ENCODE measurements around the gene CORO6. TPM values are rescaled to one million over a fixed set of nuclear protein-coding genes. Genes with fewer than 3 reads are reported as not detected.

Gene CORO6
- polyA plus RNA-seq, 1 donor, result 99.3 TPM

DNA sequence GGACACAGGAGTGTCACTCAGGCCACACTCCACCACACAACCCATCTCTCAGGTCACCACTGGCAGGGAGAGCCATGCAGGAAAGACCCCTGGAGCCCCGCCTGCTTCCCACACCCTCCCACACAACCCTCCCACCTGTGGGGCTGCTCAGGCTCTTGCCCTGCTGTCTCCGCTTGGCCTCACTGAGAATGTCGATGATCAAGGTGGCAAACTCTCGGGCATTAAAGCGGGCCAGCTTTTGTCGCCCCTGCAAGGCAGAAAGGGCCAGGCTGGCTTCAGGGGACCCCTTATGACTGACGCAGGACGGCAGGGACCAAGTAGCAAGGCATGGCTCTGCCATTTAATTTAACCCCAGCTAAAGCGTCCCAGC is 45.7 kb downstream of the CORO6 start:
- DNase-seq, result no peak

GRCh38 chr17:29576214-29577000 is 46.3 kb downstream of the CORO6 start:
- no peak for DNase-seq

- no peak for DNase-seq
These were observed 47.0 kb downstream of the CORO6 start for GRCh38 chr17:29575511-29576213.

DNA sequence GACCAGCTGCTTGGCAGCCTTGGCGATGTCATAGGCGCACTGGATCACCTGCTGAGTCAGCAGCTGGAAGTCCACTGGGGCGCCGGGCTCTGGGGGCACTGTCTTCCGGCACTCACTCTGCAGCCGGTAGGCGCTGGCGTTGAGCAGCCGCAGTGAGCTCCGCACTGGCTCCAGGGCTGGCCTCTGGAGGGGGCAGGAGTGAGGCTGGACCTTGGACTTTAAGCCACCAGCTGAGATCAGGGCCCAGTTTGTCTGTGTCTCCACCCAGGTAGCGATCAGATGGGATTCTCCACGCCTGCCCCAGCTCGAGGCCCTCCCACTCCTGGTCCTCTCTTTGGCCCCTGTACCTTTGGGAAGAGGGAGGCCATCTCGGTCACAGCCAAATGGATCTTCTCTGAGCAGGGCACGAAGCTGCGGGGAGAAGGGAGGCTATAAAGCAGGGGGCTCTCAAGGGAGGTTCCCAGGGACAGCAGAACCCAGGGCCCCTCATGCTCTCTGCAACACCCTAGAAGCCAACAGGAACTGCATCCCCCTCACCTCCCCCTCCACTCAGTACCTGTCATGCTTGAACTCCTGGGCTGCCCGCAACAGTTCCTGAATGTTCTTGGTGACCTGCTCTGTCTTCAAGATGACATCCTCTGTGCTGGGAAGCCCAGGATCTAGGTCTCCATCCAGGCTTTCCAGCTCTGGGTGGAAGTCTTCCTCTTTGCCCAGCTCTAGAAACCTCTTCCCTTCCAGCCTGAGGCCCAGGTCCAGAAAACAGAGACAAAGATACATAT is 47.8 kb downstream of the CORO6 start:
- DNase-seq, result no peak

DNA sequence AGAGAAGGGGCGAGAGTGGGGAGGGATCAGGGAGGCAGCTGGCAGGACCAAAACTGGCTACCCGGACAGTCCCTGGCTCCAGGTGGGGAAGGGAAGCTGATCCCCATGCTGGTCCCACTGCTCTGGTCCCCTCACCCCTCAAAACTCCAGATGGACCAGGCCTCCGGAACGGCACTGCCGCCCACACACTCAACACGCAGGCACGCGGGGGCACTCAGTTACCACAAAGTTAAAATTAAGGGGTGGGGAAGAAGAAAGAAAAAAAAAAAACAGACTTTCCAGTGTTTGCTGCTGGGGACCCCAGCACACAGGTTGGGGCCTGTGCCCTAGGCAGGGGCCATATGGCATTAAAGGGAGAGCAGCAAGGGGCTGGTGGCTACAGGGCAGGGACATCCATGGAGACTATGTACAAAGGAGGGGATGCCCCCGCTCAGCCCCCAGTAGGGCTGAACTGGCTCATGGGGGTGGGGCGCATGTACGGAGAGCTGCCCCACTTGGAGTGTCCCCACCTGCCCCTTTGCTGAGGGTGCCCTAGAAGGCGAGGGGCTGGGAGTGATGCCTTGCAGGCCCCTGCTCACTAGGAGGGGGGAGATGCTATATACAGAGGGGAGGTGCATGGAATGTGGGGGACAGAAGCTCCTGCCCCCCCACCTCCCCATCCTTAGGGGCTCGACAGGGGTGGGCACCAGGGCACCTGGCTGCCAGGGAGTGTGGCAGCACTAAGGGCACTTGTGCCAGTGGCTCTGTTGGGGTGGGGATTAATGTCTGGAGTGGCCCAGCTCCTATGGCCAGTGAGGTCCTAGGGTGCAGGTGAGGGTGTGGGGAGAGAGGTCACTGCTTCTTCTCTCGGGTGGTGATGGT is 48.6 kb downstream of the CORO6 start:
- DNase-seq, result no peak

DNA sequence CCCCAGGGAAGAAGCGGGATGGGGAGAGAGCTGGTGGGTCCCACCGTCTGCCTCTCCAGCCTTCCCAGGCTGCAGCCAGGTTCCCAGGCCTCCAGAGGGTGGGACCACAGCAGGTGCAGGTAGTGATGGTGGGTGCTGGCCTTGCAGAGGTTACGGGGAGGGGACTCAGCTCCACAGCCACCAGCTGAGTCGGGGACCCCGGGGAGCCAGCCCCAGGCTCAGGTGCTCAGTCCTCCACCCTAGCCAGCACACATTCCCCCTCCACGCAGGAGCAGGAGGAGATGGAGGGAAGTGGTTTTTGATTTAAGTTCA is 49.2 kb downstream of the CORO6 start:
- no peak for DNase-seq

- DNase-seq, result peak; percentile 78
These were observed 49.8 kb downstream of the CORO6 start for GRCh38 chr17:29572691-29573557.

- DNase-seq, result no peak
These were observed 50.6 kb downstream of the CORO6 start for GRCh38 chr17:29571883-29572681.

- DNase-seq, result no peak
These were observed 51.2 kb downstream of the CORO6 start for GRCh38 chr17:29571486-29571882.

- DNase-seq, result no peak
These were observed 52.2 kb downstream of the CORO6 start for GRCh38 chr17:29570521-29570920.

DNA sequence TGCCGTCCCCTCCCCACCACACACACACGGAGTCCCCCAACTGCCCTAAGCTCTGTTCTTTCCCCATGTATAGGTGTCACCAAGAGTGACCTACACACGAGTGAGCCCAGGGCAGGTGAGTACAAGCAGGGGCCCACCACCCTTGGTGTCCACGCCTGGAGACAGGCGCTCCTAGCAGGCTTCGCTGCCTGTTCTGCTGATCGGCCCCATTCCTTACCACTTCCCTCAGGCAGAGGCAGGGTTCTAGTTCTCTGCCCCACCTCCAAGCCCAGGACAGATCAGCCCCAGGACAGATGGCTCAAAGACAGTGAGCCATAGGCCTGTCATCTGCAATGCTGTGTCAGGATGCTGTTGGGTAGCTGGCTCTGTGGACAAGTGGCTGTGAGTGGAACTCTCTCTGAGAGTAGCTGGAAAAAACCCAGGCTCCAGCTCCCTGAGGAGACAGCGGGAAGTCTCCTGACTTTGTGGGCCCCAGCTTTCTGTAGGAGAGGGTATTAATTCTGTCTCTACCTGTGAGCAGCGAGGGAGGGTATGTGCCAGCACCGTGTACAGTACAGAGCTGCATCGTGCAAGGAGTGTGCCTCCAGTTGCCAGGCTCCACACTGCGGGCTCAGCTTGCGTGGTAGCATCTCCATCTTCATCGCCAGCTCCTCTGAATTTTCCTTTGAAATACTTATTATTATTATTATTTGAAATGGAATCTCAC is 53.3 kb downstream of the CORO6 start:
- DNase-seq, result no peak

DNA sequence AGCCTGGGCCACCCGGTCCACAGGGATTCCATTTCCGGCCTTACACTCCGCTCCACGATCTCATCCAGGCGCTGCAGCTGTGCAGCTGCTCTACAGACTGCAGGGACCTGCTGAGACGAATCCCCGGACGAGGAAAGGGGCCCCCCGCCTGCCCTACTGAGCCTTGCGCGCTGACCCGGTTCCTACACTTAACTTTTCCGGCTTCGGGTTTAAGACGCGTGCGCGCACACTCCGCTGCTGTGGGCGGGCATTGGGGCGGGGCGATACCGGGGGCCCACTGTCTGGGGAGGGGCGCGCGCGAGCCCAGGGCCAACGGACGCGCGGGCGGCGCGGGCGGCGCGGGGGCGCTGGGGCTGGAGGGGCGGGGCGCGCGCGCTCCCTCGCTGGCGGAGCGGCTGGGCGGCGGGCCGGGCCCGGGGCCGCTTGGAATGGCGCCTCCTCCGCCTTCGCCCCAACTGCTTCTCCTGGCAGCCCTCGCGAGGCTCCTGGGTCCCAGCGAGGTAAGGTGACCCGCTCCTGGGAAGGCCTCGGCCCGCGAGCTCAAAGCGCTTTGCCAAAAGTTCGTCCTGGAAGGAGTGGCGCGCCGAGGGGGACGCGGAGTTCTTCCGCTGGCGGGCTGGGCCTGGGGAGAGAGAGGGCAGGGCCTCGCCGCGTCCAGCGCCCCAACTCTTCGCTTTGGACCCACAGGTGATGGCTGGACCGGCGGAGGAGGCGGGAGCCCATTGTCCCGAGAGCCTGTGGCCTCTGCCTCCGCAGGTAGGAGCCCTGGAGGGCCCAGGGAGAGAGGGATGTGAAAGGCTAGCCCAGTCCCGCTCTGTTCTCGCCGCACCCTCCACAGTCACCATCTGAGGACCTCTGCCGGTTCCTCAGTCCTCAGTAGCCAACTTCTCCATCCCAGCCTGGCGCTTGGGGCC is 54.1 kb downstream of the CORO6 start, which contains the start of gene TP53I13:
Gene TP53I13 (plus strand): TSS at position 371 of the 914 bp plus-strand sequence. CDS start 58 bp downstream, at position 429.
- DNase-seq, result peak; percentile 87

- DNase-seq, result no peak
These were observed 55.0 kb downstream of the CORO6 start for GRCh38 chr17:29567554-29568330.

GRCh38 chr17:29567304-29567553 is 55.5 kb downstream of the CORO6 start:
- DNase-seq, result no peak

DNA sequence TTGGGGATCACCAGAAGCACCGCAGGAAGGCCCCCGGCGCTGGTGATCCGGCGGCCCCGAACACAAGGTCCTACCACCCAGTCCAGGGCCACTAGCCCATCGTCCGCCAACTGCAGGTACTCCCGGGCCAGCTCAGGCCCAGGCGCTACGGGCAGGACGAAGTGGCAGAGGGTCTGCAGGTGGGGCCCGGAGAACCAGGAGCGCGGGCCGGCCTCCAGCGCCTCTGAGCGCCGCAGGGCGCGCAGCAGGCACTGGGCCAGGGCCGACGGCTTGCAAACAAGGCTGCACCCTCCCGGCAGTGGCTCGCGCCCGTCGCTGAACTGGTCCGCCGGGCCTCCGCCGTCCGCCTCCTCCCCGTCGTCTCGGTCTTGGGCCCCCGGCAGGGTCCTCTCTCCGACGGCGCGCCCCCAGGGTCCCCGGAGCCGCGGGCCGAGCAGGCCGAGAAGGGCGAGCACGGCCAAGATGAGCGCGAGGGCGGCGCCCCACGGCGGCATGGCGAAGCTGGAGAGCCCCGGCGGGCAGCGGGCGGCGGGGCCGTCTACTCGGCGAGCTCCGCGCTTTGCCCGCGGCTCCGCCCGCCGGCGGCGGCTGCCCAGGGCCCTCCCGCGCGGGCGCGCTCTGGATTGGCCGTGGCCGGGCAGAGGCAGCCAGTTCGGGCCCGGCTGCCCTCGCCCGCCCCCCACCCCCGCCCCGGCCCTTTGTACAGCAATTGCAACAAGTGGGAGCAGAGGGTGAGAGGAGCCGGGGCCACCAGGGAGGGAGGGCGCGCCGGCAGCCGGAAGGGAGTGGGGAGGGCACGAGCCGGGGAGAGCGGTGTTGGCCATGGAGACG is 56.0 kb downstream of the CORO6 start, which contains the start of gene ABHD15:
Gene ABHD15 (minus strand): TSS at position 565 of the 831 bp plus-strand sequence. CDS start 71 bp downstream, at position 494.
- DNase-seq, result peak; percentile 60

DNA sequence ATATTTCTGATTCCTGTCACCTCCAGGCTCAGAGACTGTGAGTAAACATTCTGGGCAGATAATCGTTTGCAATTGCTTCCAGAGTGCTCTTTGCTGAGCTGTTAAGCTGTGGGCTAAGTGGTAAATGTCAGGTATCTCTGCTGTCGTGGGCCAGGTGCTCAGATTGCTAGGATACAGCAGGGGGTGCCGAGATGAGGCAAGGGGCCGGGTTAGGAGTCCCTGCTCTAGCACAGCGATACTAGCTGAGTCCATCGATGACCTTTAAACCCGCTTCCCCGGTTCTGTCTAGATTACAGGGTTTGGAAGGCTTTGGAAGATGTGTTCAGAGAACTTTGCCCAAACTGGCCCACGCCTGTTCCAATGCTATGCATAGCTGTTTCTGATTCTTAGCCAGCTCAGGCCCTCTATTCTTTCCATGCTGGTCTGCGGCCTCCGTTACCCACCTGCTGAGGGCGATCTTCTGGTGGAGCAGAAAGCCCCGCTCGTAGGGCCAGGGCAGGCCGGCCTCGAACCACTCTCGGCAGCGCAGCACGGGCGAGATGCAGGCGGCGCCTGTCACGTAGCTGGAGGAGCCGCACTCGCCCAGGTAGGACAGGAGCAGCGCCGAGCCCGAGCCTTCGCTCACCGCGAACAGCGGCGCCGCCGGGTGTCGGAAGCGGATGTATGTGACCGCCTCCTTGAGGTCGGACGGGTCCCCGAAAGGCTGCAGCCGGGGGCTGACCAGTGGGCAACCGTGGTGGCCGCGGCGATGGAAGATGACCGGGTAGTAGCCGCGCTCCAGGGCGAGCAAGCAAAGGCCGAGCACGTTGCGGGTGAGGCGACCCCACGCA is 56.9 kb downstream of the CORO6 start:
- DNase-seq, result no peak
